OCI-LY3 (cell line): ENCODE data around the gene CPZ.

ENCODE experiments used
- EZH2phosphoT487 ChIP-seq: fragments of 200-600 bp; shearing (Covaris generic); IDR thresholded peaks from 2 replicates; pipeline ENCODE4 v1.6.1; 2018; ENCODE audit warnings: antibody characterized with exemption, mixed run types, low read depth
- TF ChIP-seq, protein P1 (sequence below): fragments of 200-600, 300-600 bp; sonication (generic); IDR thresholded peaks from 2 replicates; pipeline ENCODE4 v1.5.1; 2014; ENCODE audit warnings: antibody characterized with exemption, low read length, low read depth

DNA sequence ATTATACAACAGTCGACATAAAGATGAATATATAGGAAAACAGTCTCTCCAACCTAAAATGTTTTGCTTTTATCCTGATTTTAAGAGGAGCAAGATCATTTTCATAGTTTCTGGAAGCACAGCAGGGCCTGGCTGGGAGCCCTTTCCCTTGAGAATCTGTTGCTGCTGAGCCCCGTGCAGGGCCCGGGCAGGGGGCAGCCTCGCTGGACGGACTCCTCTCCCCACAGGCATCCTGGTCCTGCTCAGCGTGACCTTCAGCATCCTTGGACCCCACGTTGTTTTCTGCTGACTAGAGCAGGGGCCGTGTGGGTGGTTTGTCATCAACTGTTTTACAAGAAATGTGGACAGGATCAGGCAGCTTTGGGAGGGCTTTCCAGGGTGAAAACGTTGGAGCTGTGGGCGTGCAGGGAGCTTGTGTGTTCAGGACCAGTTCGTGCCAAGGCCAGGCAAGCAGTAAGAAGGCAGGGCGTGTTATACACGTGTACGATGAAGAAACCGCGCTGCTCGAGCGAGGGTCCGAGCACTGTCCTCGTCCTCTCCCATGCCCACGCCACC is 25.0 kb downstream of the CPZ start:
- TF ChIP-seq, protein P1, sequence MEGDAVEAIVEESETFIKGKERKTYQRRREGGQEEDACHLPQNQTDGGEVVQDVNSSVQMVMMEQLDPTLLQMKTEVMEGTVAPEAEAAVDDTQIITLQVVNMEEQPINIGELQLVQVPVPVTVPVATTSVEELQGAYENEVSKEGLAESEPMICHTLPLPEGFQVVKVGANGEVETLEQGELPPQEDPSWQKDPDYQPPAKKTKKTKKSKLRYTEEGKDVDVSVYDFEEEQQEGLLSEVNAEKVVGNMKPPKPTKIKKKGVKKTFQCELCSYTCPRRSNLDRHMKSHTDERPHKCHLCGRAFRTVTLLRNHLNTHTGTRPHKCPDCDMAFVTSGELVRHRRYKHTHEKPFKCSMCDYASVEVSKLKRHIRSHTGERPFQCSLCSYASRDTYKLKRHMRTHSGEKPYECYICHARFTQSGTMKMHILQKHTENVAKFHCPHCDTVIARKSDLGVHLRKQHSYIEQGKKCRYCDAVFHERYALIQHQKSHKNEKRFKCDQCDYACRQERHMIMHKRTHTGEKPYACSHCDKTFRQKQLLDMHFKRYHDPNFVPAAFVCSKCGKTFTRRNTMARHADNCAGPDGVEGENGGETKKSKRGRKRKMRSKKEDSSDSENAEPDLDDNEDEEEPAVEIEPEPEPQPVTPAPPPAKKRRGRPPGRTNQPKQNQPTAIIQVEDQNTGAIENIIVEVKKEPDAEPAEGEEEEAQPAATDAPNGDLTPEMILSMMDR: no peak
- no peak for TF ChIP-seq EZH2phosphoT487
